ENCODE results near the gene CST3. TPM values are rescaled to one million over a fixed set of nuclear protein-coding genes. Genes with fewer than 3 reads are reported as not detected.

CST3 gene
- total and polyA plus RNA-seq, 2 of the 8 experiments (the other 6 are each of a cell fraction or from before 2014, with no cell fraction given), result 53.2 to 184 TPM

GRCh38 chr20:23613676-23614075 lies 24.1 kb downstream of the CST3 start:
- Histone ChIP-seq H4K5ac (ENCODE audit: insufficient read length, low read depth, low read length) (no peak overlapping the region), H3K79me2 (ENCODE audit: control insufficient read depth in 1 of 2, insufficient read depth in 2 of 2, low read length in 2 of 2) (no peaks in the 10 kb centered on the region), H3K79me1 (ENCODE audit: low read depth, low read length) (no peaks in the 10 kb centered on the region), H2BK120ac (replicated peaks; ENCODE audit: low read depth, low read length) (no peak overlapping the region), H2BK5ac (ENCODE audit: low read depth, low read length) (no peak overlapping the region), H3K18ac (ENCODE audit: extremely low read depth, low read length) (no peak overlapping the region), H3K56ac (replicated peaks; ENCODE audit: insufficient read length, low read depth, low read length) (no peak overlapping the region), H3K9me3 (ENCODE audit: insufficient read depth in 2 of 2, low read depth in 1 of 2, low read length in 1 of 2) (no peaks in the 10 kb centered on the region), H2BK12ac (ENCODE audit: low read depth, low read length) (no peak overlapping the region), H3K36me3 (ENCODE audit: control insufficient read depth in 2 of 4, insufficient read depth in 4 of 4, low read length in 3 of 4) (no peaks in the 10 kb centered on the region), H3K14ac (ENCODE audit: insufficient read length) (no peak overlapping the region), H3K27ac (ENCODE audit: low read depth, low read length) (no peak overlapping the region), H3K23ac (ENCODE audit: insufficient read length) (no peak overlapping the region), H2AK5ac (ENCODE audit: low read depth, low read length) (no peak overlapping the region), H2BK20ac (ENCODE audit: low read length) (no peak overlapping the region), H4K91ac (replicated peaks; ENCODE audit: insufficient read length, low read length) (no peak overlapping the region), H3K4ac (replicated peaks; ENCODE audit: insufficient read length, low read depth, low read length) (no peak overlapping the region), H2AFZ (ENCODE audit: low read length) (no peak overlapping the region), H3K27me3 (replicated peaks in 1 of 4; ENCODE audit: control insufficient read depth in 3 of 4, extremely low read depth in 1 of 4, insufficient read depth in 3 of 4, low read length in 3 of 4) (no peaks in the 10 kb centered on the region), H4K20me1 (replicated peaks in 1 of 2; ENCODE audit: control insufficient read depth in 1 of 2, insufficient read depth in 2 of 2, low read length in 2 of 2) (no peaks in the 10 kb centered on the region), H3K4me1 (replicated peaks in 1 of 4; ENCODE audit: control insufficient read depth in 3 of 4, insufficient read depth in 4 of 4, low read length in 3 of 4) (peaks cover 0 to 4% (median 2%) of the 10 kb centered on the region in 4 experiments; a peak in 3 of 7 replicates), H2BK15ac (ENCODE audit: low read length) (no peak overlapping the region), H3K23me2 (ENCODE audit: low read depth, low read length) (peaks cover 1% of the 10 kb centered on the region; the same call in 1 of the 2 replicates), H3K4me2 (ENCODE audit: insufficient read depth in 1 of 2, low read depth in 2 of 2, low read length in 2 of 2) (no peak overlapping the region), H3K4me3 (ENCODE audit: extremely low read depth in 1 of 4, insufficient read depth in 2 of 4, low read depth in 3 of 4, low read length in 4 of 4) (no peak overlapping the region), H4K8ac (ENCODE audit: extremely low read depth, insufficient read depth, low read length) (no peak overlapping the region), H3K9ac (replicated peaks in 1 of 4; ENCODE audit: extremely low read depth in 1 of 4, low read depth in 3 of 4, low read length in 3 of 4) (no peak overlapping the region)
- DNase-seq (ENCODE audit: low read depth in 1 of 2, low spot score in 2 of 2), result no peak
- ChIA-PET POLR2A (ENCODE audit: partially characterized antibody) (no interaction called here), CTCF (ENCODE audit: partially characterized antibody) (interaction anchor here (18.5 kb wide), 1 partner anchor 169 kb away, joined by 328 read pairs; the partner anchor contains the start of genes CST11 and CSTL1)
- FAIRE-seq, result no peak
- TF ChIP-seq YY1 (IDR thresholded peaks at IDR 0.05; ENCODE audit: low read depth, low read length) (no peak), SIN3A (conservative IDR thresholded peaks at IDR 0.05 in 1 of 2, IDR thresholded peaks at IDR 0.05 in 1 of 2; ENCODE audit: low read depth in 1 of 2, low read length in 2 of 2) (no peak), PHF8 (conservative IDR thresholded peaks at IDR 0.05; ENCODE audit: low read depth, low read length) (no peak), NRF1 (IDR thresholded peaks at IDR 0.05; ENCODE audit: low read depth, low read length) (no peak), KDM1A (IDR thresholded peaks at IDR 0.05; ENCODE audit: borderline replicate concordance, low read length) (no peak), SIRT6 (IDR thresholded peaks at IDR 0.05; ENCODE audit: low read length) (no peak)

All from H1 (cell line).